ENCODE data around the gene KNCN.

Gene KNCN

DNA sequence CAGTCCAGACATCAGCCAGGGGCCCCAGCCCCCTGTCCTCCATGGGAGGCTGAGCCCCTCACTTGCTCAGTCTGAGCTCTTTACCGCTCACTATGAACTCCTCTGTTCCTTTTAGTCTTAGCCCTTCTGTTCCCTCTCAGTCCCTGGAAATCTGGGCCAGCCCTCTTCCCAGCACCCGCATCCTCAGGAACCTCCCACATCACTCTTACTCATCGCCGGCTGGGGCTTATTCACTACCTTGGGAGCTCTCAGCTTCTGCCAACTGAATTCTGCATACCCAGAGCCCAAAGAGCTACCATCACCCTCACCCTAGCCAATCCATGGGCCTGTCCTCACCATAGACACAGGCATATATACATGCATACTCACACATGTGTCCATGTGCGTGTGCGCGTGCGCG is 11.5 kb downstream of the KNCN start:
- no peak overlapping the region for H3K4me3 ChIP-seq (ENCODE audit: low read depth, low read length)
- H3K36me3 ChIP-seq = no peaks in the 10 kb centered on the region
- no peaks in the 10 kb centered on the region for H3K27me3 ChIP-seq (ENCODE audit: insufficient read depth, low read depth, severe bottlenecking)
- TF ChIP-seq CTCF (IDR thresholded peaks at IDR 0.05; ENCODE audit: low read depth, low read length) = no peak
- no peaks in the 10 kb centered on the region for H3K9me3 ChIP-seq (ENCODE audit: severe bottlenecking)
- no peak overlapping the region for H3K27ac ChIP-seq
- DNase-seq = no peak

DNA sequence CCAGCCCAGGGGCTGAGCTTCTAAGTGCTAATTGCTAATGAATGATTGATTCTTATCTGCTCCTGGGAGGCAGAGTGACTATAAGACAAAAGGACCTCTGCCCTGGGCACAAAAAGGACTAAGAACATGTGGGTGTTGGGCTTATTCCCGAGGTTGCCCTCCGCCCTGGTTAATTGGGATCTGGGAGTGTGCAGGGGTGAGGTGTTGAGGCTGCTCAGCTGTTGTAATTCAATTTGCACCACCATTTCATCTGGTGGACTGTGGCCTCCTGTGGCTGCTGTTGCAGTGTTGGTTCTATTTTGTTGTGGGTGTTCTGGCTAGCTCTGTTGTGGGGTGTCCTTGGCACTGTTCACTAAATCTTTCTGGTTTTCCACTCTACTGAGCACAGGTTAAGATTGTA is 13.3 kb downstream of the KNCN start:
- TF ChIP-seq CTCF (IDR thresholded peaks at IDR 0.05; ENCODE audit: low read depth, low read length) = no peak
- no peak for DNase-seq

DNA sequence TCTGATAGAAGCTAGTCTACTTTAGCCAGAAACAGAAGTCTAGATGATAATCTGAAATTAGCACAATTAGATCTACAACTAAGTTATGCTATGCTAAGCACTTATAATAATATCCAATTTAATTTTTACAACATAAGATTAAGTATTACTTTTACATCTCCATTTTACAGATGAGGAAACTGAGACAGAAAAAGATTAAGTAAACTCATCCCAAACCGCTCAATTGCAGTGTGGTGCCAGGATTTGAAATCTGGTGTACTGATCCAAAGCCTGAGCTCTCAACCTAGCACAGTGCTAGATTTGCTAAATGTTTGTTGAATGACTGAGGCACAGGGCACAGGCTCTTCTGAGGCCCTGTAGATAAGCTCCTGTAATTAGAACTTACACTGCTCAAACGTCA is 13.8 kb downstream of the KNCN start:
- Histone ChIP-seq H3K27me3 (ENCODE audit: insufficient read depth, low read depth, severe bottlenecking) (no peaks in the 10 kb centered on the region), H3K36me3 (no peaks in the 10 kb centered on the region), H3K27ac (no peak overlapping the region), H3K4me3 (ENCODE audit: low read depth, low read length) (no peak overlapping the region), H3K9me3 (ENCODE audit: severe bottlenecking) (no peaks in the 10 kb centered on the region)
- no peak for TF ChIP-seq CTCF (IDR thresholded peaks at IDR 0.05; ENCODE audit: low read depth, low read length)
- DNase-seq = no peak

More for the DNA sequence above, 13.3 kb downstream of the KNCN start:
- Histone ChIP-seq H3K9me3 (ENCODE audit: severe bottlenecking) (no peaks in the 10 kb centered on the region), H3K4me3 (ENCODE audit: low read depth, low read length) (no peak overlapping the region), H3K36me3 (no peaks in the 10 kb centered on the region), H3K27me3 (ENCODE audit: insufficient read depth, low read depth, severe bottlenecking) (no peaks in the 10 kb centered on the region), H3K27ac (no peak overlapping the region)

GRCh38 chr1:46536527-46536926 is 14.9 kb downstream of the KNCN start:
- no peak for TF ChIP-seq CTCF (IDR thresholded peaks at IDR 0.05; ENCODE audit: low read depth, low read length)
- H3K27ac ChIP-seq = no peak overlapping the region

GRCh38 chr1:46535063-46535462 is 16.4 kb downstream of the KNCN start:
- DNase-seq = peak; percentile 72
- H3K9me3 ChIP-seq (ENCODE audit: severe bottlenecking) = no peaks in the 10 kb centered on the region
- H3K27ac ChIP-seq = no peak overlapping the region
- peak; percentile 88 for TF ChIP-seq CTCF (IDR thresholded peaks at IDR 0.05; ENCODE audit: low read depth, low read length)
- no peaks in the 10 kb centered on the region for H3K36me3 ChIP-seq
- H3K27me3 ChIP-seq (ENCODE audit: insufficient read depth, low read depth, severe bottlenecking) = no peaks in the 10 kb centered on the region
- H3K4me3 ChIP-seq (ENCODE audit: low read depth, low read length) = no peak overlapping the region

More at GRCh38 chr1:46536527-46536926, 14.9 kb downstream of the KNCN start:
- no peak for DNase-seq
- no peaks in the 10 kb centered on the region for H3K9me3 ChIP-seq (ENCODE audit: severe bottlenecking)
- H3K36me3 ChIP-seq = no peaks in the 10 kb centered on the region
- H3K4me3 ChIP-seq (ENCODE audit: low read depth, low read length) = no peak overlapping the region
- no peaks in the 10 kb centered on the region for H3K27me3 ChIP-seq (ENCODE audit: insufficient read depth, low read depth, severe bottlenecking)

GRCh38 chr1:46533179-46533864 is 18.1 kb downstream of the KNCN start:
- no peak for TF ChIP-seq CTCF (IDR thresholded peaks at IDR 0.05; ENCODE audit: low read depth, low read length)
- Histone ChIP-seq H3K27ac (no peak overlapping the region), H3K27me3 (ENCODE audit: insufficient read depth, low read depth, severe bottlenecking) (no peaks in the 10 kb centered on the region), H3K9me3 (ENCODE audit: severe bottlenecking) (no peaks in the 10 kb centered on the region), H3K4me3 (ENCODE audit: low read depth, low read length) (no peak overlapping the region), H3K36me3 (no peaks in the 10 kb centered on the region)
- DNase-seq = no peak

Measured in WERI-Rb-1 (cell line).